Stimulated activated CD8-positive, alpha-beta memory T cell treated with anti-CD3 and anti-CD28 coated beads, Interleukin-15, amount 100 ng/mL, for 48 hours (primary cell): ENCODE data around the gene VHLL.
A peak's percentile ranks its signal among the peaks of the same experiment; 100 is the strongest.

Experiments used
- DNase-seq, 2 donors: peaks; one replicate each; pipeline ENCODE4 v3.0.0-alpha.2; 2020; ENCODE audit warnings: low read depth in 2 of 2

Gene VHLL

DNA sequence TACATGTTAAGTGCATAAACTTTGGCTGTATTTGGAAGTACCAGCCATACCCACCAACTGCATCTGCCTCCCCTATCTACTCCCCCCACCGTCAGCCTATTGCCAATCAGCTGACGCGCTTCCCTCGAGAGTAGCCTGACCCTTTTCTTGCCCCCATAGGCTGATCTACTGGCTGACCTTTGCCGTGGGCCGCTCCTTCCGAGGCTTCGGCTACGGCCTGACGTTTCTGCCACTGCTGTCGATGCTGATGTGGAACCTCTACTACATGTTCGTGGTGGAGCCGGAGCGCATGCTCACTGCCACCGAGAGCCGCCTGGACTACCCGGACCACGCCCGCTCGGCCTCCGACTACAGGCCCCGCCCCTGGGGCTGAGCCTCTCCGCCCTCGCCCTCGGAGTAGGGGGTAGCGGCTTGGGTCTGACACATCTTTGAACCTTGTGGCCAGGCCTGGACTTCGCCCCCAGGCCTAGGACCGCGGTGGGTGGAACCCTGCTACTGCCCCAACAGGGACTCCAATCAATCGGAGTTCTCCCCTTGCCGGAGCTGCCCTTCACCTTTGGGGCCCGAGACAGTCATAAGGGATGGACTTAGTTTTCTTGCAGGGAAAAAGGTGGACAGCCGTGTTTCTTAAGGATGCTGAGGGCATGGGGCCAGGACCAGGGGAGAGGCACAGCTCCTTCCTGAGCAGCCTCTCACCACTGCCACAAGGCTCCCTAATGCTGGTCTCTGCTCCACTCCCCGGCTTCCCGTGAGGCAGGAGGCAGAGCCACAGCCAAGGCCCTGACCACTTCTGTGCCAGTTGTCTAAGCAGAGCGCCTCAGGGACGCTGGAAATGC, 7.7 kb downstream of the VHLL start:
- DNase-seq = peak in 1 of 2 donors; percentile 24

GRCh38 chr1:156289857-156290256, 9.2 kb downstream of the VHLL start:
- no peak for DNase-seq

DNA sequence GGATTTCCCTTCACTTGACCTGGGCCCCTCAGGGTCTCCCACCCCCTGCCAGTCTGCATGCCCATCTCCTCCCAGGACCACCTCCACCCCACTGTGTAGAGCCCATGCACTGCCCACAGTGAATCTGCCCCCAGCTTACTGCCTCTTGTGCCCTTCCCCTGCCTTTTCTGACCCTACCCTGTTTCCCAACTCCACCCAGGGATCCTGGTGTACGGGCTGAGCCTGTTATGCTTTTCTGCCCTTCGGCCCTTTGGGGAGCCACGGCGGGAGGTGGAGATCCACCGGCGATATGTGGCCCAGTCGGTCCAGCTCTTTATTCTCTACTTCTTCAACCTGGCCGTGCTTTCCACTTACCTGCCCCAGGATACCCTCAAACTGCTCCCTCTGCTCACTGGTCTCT, 13.0 kb downstream of the VHLL start:
- no peak for DNase-seq

- DNase-seq = no peak
These were observed 13.7 kb downstream of the VHLL start for GRCh38 chr1:156285437-156285836.

GRCh38 chr1:156284757-156285156, 14.3 kb downstream of the VHLL start:
- no peak for DNase-seq

GRCh38 chr1:156284112-156284511, 15.0 kb downstream of the VHLL start, which contains the start of gene TMEM79:
Gene TMEM79 (plus strand): TSS chr1:156284325. CDS start chr1:156285227, 902 bp downstream.
- no peak for DNase-seq

DNA sequence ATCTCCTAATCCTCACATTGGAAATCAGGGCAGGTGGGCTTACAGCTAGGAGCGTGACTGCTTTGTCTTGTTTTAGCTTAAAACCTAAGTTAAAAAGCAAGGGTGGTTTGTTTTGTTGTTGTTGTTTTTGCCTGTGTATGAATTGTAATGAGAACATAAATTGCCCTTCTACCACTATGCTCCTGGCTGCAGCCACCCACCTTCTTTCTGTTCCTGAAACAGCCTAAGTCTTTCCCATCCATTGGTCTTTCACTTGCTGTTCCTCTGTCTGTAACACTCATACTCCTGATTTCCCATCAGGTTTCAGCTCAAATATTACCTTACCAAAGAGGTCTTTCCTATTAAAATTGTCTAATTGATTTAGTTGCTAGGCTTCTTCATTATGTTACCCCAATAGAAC, 15.6 kb downstream of the VHLL start:
- no peak for DNase-seq

DNA sequence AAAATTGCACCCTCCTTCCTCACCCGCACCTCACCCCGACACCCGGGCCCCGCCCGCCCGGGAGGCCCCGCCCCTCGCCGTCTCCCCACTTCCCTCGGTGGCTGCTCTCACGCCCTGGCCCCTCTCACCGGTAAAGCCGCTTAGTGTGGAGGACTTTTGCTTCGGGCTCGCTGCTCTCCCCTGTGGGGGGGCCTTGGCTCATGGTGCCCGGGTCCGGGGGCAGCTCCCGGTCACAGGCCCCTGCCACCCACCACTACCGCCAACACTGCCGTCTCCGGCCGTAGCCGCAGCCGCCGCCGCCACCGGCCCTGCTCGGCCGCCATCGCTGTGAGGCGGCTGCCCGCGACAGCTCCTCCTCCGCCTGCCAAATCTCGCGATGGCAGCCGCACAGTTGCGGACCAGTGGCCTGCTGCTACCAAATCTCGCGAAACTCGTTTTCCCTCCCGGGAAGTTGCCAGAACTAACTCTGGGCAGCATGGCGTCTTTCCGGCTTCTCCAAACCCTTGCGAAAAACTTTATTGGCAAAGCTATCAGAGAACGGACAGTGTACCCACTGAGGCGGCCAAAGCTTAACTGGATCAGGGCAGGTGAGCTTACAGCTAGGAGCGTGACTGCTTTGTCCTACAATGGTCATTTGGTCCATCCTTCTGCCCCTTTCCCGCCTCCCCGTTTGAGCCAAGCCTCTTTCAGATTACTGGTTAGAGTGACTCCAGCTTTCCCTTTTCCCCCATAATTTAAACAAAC, 16.5 kb downstream of the VHLL start, which contains the start of gene SMG5:
SMG5 (minus strand) TSS at position 347 of the 744 bp plus-strand sequence; CDS start at position 202, 145 bp downstream.
- peak; percentile 94 to 95 for DNase-seq

GRCh38 chr1:156281693-156282478, 17.2 kb downstream of the VHLL start:
- DNase-seq = no peak

- DNase-seq = peak; percentile 32 to 57
These were observed 17.8 kb downstream of the VHLL start for GRCh38 chr1:156281281-156281680.

- no peak for DNase-seq
These were observed 19.3 kb downstream of the VHLL start for GRCh38 chr1:156279837-156280236.

DNA sequence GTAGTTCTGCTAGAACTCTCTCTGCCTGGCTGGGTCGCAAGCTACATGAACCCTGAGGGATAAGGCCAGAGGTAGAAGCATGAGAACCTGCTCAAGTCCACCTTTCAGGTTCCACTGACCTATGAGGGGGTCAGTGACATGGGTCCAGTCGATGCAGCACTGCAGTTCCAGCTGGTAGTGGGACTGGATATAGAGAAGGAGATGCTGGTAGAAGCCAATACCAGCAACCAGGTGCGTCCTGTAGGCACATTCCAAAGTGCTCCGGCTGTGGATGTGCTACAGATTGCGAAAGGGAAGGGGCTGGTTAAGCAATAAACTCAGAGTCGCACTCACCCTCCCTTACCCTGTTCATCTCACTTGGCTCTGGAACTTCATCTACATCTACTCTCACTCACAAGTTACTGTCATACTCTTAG, 22.1 kb downstream of the VHLL start:
- DNase-seq = no peak

DNA sequence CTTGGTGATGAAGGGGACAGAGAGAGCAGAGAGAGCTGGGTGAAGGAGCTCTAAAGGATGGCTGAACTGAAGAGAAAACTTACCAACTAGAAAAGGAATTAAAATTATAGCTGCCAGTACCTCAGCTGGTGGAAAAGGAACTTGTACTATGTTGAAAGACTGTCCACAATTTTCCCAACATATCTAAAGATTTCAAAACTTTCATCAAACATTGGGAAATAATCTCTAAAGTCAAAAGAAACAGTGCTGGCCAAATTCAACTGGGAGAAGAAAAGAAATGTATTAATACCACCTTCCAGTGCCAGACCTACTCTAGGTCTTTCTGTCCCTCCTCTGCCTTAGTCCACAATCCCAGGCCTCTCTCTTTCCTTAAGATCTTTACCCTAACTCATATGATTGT, 22.6 kb downstream of the VHLL start:
- DNase-seq = no peak

- DNase-seq = no peak
These were observed 28.8 kb downstream of the VHLL start for GRCh38 chr1:156270314-156270713.

- no peak for DNase-seq
These were observed 30.8 kb downstream of the VHLL start for GRCh38 chr1:156268336-156268735.

GRCh38 chr1:156266051-156266450, 33.1 kb downstream of the VHLL start:
- no peak for DNase-seq

DNA sequence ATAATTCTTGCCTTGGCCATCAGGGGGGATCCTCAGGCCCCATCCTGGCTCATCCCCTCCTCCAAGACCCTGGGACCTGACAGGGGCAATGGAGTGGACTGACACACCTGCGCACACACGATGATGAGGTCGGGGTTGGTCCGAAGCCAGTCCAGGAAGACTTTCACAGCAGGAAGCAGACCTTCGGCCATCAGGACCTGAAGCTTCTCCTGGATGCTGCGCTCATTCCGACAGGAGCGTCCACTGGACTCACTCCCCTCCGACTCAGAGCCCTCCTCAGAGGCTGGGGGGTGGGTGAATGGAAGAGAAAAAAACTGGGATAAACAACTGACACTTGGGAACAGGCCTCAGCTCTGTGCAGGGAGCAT, 35.8 kb downstream of the VHLL start:
- DNase-seq = no peak

- DNase-seq = no peak
These were observed 36.4 kb downstream of the VHLL start for GRCh38 chr1:156262461-156263287.

DNA sequence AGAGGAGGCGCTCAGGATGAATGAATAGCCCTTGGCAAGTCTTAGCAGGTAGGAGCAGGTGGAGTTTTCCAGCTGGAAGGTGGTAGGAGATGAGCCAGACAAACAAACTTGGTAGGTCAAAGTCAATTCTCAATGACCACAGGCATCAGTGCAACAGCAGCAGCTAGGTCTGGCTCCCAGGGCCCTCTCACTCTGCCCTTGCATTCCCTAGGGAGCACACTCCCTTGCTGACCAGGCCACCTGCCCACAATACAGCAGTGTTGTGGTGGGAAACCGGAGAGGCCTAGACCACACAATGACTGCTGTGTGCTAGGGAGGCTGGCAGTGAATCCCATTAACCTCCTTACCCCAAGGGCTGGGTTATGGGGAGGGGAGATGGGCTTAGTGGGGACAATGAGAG, 38.2 kb downstream of the VHLL start:
- no peak for DNase-seq

- no peak for DNase-seq
These were observed 39.3 kb downstream of the VHLL start for GRCh38 chr1:156259805-156260204.

GRCh38 chr1:156258859-156259258, 40.2 kb downstream of the VHLL start:
- DNase-seq = no peak
